HEK293 (cell line): ENCODE data around the gene NHERF2.

ENCODE experiments used
- CTCF ChIP-seq: fragments of 450-650 bp; formaldehyde crosslinking; IDR thresholded peaks from 2 replicates; pipeline ENCODE4 v1.5.1; 2016; ENCODE audit warnings: missing biosample characterization, missing genetic modification characterization
- MYNN ChIP-seq: fragments of 450-650 bp; formaldehyde crosslinking; IDR thresholded peaks from 2 replicates; pipeline ENCODE4 v1.5.1; 2016; ENCODE audit warnings: missing biosample characterization, missing genetic modification characterization, borderline replicate concordance
- TRIM28 ChIP-seq: IDR thresholded peaks from 2 replicates; pipeline ENCODE4 v1.6.1; 2011; ENCODE audit warnings: low read length, control low read depth, borderline replicate concordance
- ZFHX2 ChIP-seq: fragments of 450-650 bp; formaldehyde crosslinking; conservative IDR thresholded peaks from 2 replicates; pipeline ENCODE4 v1.5.1; 2016; ENCODE audit warnings: missing biosample characterization, missing genetic modification characterization
- ZNF214 ChIP-seq: fragments of 450-650 bp; formaldehyde crosslinking; IDR thresholded peaks from 2 replicates; pipeline ENCODE4 v1.5.1; 2017; ENCODE audit warnings: missing biosample characterization, mild to moderate bottlenecking, missing genetic modification characterization, borderline replicate concordance
- ZNF292 ChIP-seq: fragments of 450-650 bp; formaldehyde crosslinking; IDR thresholded peaks from 2 replicates; pipeline ENCODE4 v1.5.1; 2016; ENCODE audit warnings: low read depth, missing biosample characterization, missing genetic modification characterization, borderline replicate concordance
- ZNF777 ChIP-seq: fragments of 450-650 bp; formaldehyde crosslinking; IDR thresholded peaks from 2 replicates; pipeline ENCODE4 v1.5.1; 2017; ENCODE audit warnings: missing biosample characterization, missing genetic modification characterization, borderline replicate concordance
- TF ChIP-seq, protein P1 (sequence below): sonication (generic); formaldehyde crosslinking; IDR thresholded peaks from 2 replicates; pipeline ENCODE4 v1.8.1; 2022; ENCODE audit warnings: mild to moderate bottlenecking, moderate library complexity, missing genetic modification reagents

DNA sequence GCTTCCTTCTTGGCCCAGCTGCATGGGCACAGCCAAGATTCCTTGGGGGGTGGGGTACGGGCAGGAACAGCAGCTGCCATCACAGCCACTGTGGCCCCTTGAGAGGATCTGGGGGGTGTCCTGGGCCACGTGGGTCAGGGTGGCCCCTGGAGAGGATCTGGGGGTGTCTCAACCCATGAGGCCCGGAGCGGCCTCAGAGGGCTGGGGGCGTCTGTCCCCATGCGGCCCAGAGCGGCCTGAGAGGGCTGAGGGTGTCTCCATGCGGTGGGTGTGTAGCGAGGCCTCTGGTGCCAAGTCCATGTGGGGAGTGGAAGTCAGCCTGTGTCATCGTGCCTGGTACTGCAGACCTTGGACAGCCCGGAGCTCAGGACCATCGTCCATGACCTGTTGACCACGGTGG is 34.8 kb downstream of the NHERF2 start:
- TF ChIP-seq CTCF (tag by site-specific recombination), result no peak
- TF ChIP-seq TRIM28, result no peak
- TF ChIP-seq ZNF214 (tag by site-specific recombination), result no peak
- TF ChIP-seq ZFHX2 (tag by site-specific recombination), result no peak
- no peak for TF ChIP-seq ZNF777 (tag by site-specific recombination)
- TF ChIP-seq, protein P1, sequence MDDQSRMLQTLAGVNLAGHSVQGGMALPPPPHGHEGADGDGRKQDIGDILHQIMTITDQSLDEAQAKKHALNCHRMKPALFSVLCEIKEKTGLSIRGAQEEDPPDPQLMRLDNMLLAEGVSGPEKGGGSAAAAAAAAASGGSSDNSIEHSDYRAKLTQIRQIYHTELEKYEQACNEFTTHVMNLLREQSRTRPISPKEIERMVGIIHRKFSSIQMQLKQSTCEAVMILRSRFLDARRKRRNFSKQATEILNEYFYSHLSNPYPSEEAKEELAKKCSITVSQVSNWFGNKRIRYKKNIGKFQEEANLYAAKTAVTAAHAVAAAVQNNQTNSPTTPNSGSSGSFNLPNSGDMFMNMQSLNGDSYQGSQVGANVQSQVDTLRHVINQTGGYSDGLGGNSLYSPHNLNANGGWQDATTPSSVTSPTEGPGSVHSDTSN (CRISPR knock-in tag), result no peak
- no peak for TF ChIP-seq MYNN
- no peak for TF ChIP-seq ZNF292
